NOMO-1 treated with dmso at 0.1 percent for 144 hours (cell line): ENCODE results near the gene GRK1.
"Not testable (repeated sequence)": the region's sequence is repeated elsewhere in the genome, so short reads cannot be mapped to it uniquely, and the experiment has no call there.

ENCODE experiments used
- DNase-seq: peaks from one replicate; lab custom pipeline; 2025; ENCODE audit not compliant: unreplicated experiment; lab: John Stamatoyannopoulos, UW

The GRK1 gene

GRCh38 chr13:113742445-113743120, 75.6 kb downstream of the GRK1 start:
- no peak for DNase-seq

GRCh38 chr13:113743366-113744195, 76.6 kb downstream of the GRK1 start:
- DNase-seq: no peak

- DNase-seq: no peak
Observed at GRCh38 chr13:113744197-113745000, 77.4 kb downstream of the GRK1 start.

- no peak for DNase-seq
Observed at GRCh38 chr13:113745059-113745458, 78.0 kb downstream of the GRK1 start.

- not testable (repeated sequence) for DNase-seq
Observed at GRCh38 chr13:113745500-113746142, 78.6 kb downstream of the GRK1 start.

GRCh38 chr13:113746143-113746525, 79.1 kb downstream of the GRK1 start:
- DNase-seq: no peak

- DNase-seq: no peak
Observed at GRCh38 chr13:113746671-113747070, 79.7 kb downstream of the GRK1 start.

- no peak for DNase-seq
Observed at GRCh38 chr13:113747291-113747833, 80.3 kb downstream of the GRK1 start.

- no peak for DNase-seq
Observed at GRCh38 chr13:113748101-113748861, 81.3 kb downstream of the GRK1 start.

GRCh38 chr13:113748862-113749451, 81.9 kb downstream of the GRK1 start:
- no peak for DNase-seq

- DNase-seq: no peak
Observed at GRCh38 chr13:113749507-113749906, 82.5 kb downstream of the GRK1 start.

- no peak for DNase-seq
Observed at GRCh38 chr13:113749967-113750366, 82.9 kb downstream of the GRK1 start.

- DNase-seq: no peak
Observed at GRCh38 chr13:113750554-113751399, 83.8 kb downstream of the GRK1 start.

GRCh38 chr13:113751491-113751890, 84.5 kb downstream of the GRK1 start:
- DNase-seq: no peak

- not testable (repeated sequence) for DNase-seq
Observed at GRCh38 chr13:113752211-113752986, 85.4 kb downstream of the GRK1 start.

- DNase-seq: no peak
Observed at GRCh38 chr13:113753171-113753570, 86.2 kb downstream of the GRK1 start.

- no peak for DNase-seq
Observed at GRCh38 chr13:113754242-113754641, 87.2 kb downstream of the GRK1 start.

- no peak for DNase-seq
Observed at GRCh38 chr13:113754691-113755090, 87.7 kb downstream of the GRK1 start.
